Kidney tubule cell (primary cell): ENCODE results near the gene RHOXF2B.
A peak's percentile ranks its signal among the peaks of the same experiment; 100 is the strongest.
"Not testable (repeated sequence)": the region's sequence is repeated elsewhere in the genome, so short reads cannot be mapped to it uniquely, and the experiment has no call there.

Source experiments
- DNase-seq: peaks from one replicate; pipeline ENCODE4 v3.0.0-alpha.2; 2018; ENCODE audit warnings: low spot score

RHOXF2B gene

DNA sequence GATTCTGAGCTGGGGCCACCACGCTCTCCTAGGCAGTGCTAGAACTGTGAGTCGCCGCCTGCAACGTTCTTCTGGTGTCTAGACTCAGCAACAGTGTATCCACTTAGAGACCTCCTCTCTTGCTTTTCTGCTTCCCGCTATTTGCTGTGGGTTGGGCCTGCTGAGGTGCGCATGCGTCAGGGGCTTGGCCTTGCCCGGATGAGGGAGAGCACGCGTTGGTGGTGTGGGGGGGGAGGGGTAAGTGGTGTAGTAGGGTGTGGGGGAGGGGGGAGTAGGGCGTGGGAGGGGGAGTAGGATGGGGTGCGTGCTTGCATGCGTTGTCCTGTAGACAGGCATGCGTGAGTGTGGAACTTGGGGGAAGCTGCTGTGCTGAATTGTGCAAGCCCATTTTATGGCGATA, at the start of gene RHOXF2B:
Gene RHOXF2B (minus strand): TSS at position 101 of the 400 bp plus-strand sequence. CDS start 138 bp downstream, outside the sequence.
- DNase-seq, result not testable (repeated sequence)

DNA sequence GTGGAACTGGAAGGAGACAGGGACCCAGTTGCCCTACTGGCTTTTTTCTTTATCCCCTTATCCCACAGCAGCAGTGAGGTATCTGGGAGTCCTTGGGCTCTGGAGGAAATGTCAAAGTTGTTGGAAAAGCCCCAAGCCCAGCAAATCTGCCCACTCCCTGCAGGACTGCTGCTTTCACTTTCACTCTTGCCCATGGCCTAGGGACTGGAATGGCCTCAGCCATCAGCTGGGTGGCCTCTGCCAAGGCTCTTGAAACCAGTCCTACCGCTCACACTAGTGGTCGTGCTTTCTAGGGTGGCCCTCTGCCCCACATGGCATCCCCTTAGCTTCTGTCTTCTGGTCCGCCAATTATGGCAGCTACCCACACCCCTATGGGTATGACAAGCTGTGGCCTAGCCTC, 48.0 kb upstream of the RHOXF2B start:
- DNase-seq, result no peak

- no peak for DNase-seq
These were observed 42.7 kb upstream of the RHOXF2B start for GRCh38 chrX:120120223-120120622.

DNA sequence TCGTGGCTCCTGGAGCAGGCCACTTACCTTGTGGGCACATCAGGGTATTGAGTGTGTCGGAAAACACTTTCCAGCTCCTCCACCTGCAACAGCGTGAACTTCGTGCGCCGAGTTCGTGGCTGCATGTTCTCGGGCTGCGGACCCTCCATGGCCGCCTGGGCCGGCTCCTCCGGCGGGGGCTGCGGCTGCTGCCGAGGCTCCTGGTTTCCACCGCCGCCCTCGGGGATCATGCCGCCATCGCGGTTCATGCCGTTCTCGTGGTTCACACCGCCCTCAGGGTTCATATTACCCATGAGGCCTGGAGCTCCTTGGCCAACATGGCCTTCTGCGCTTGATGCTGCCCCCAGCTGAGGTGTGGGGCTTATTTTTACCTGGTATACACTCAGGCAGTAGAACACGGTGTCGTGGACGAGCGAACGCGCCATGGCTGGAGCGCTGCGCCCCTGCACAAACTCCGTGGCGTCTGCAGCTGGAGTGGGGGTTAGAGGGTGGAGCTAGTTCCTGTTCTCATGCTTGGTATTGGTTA, 38.0 kb upstream of the RHOXF2B start, which contains the start of gene RHOXF1:
Gene RHOXF1 (minus strand): TSS at position 476 of the 526 bp plus-strand sequence. CDS start 51 bp downstream, at position 425.
- no peak for DNase-seq

DNA sequence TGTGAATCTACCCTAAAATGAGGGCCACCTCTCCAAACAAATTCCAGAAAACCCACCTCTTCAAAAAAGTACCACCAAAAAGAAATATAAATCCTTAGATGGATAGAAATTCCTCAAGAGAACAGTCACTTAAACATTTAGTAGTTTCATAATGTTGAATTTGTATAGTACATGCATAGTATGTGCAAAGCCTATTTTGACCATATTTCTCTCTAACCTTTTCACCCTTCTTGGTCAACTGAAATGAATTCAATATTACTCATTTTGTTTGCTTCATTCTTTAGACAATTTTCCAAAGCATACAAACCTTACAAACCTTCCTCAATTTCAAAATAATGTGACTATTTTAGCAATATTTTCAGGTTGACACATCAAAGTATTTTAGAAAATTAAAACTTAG, 34.1 kb upstream of the RHOXF2B start:
- DNase-seq, result no peak

DNA sequence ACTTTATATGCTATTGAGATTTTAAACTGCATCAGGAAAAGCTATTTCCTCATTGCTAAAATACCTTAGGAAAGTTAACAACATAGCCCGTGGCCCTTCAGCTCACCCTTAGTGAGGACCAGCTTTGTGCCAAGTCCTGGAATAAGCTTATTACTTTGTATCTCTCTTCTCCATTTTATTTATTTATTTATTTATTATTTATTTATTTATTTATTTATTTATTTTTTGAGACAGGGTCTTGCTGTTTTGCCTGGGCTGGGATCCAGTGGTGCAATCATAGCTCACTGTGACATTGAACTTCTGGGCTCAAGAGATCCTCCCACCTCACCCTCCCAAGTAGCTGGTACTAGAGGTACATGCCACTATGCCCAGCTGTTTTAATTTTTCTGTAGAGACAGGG, 31.9 kb upstream of the RHOXF2B start:
- no peak for DNase-seq

- DNase-seq, result not testable (repeated sequence)
These were observed 27.2 kb upstream of the RHOXF2B start for GRCh38 chrX:120104707-120105106.

DNA sequence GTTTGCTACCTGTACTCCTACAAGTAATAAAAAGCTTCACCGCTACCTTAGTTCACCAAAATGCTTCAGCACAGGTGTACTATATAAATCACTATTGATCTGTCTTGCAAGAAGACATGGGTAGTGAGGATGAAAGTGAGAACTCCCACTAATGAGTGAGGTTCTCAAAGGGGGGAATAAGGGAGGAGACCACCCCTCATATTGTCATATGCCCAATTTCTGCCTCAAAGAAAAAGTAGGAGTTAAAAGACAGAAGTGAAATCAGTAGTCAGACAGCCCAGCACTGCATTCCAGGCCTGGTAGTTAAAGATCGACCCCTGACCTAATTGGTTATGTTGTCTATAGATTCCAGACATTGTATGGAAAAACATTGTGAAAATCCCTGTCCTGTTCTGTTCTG, 23.6 kb upstream of the RHOXF2B start:
- DNase-seq, result not testable (repeated sequence)

DNA sequence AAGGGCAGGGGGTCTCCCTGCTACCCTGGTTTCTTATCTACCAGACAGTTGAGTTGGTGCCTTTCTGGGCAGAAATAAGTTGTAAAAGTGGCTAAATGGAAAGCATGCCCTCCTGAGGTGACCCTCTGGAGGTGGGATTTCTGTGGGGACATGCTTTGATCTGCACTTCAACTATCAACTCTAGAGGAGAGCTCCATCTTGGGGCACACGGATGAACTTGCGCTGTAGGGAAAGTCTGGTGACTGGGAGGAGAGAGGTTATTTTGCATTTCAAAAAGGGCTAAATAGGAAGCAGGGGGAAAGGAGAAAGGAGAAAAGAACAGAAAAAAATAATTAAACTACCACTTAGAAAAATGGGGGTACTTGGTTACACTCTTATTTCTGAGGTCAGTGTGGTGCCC, 12.7 kb upstream of the RHOXF2B start:
- no peak for DNase-seq

- DNase-seq, result no peak
These were observed 10.0 kb upstream of the RHOXF2B start for GRCh38 chrX:120087289-120088017.

GRCh38 chrX:120085553-120086185, 8.2 kb upstream of the RHOXF2B start:
- not testable (repeated sequence) for DNase-seq

DNA sequence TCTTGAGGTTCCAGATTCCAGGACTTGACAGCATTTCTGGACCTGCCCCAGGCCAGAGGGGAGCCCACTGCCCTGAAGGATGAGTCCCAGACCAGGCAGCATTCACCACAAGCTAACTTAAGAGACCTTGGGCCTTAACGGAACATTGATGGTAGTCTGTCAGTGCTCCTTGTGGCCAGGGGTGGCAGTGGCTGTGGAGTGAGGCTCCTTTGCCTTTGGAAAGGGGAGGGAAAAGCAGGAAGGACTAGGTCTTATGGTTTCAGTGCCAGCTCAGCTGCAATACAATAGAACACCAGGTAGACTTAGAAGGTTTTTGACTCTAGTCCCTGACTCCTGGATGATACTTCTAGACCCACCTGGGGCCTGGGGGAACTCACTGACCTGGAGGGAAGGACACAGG, 11.3 kb downstream of the RHOXF2B start:
- not testable (repeated sequence) for DNase-seq

GRCh38 chrX:120042712-120043111, 34.8 kb downstream of the RHOXF2B start:
- not testable (repeated sequence) for DNase-seq

GRCh38 chrX:120042247-120042646, 35.2 kb downstream of the RHOXF2B start:
- DNase-seq, result not testable (repeated sequence)

DNA sequence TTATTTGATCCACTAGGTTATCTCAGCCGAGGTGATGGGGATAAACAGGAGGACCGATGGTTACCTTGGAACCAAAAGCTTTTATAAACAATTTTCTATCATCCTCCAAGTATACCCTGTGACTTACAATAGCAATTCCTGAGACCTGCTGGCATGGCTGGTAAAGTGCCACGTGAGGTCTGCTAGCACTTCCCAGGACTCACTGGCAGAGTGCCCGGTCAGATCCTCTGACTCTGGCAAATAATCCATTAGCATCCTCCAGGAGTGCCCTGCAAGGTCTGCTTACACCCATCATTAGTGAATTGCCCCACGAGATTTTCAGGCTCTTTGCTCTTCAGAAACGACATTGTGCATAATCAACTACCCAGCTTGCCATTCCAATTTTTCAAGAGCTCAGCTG, 37.3 kb downstream of the RHOXF2B start:
- DNase-seq, result not testable (repeated sequence)

DNA sequence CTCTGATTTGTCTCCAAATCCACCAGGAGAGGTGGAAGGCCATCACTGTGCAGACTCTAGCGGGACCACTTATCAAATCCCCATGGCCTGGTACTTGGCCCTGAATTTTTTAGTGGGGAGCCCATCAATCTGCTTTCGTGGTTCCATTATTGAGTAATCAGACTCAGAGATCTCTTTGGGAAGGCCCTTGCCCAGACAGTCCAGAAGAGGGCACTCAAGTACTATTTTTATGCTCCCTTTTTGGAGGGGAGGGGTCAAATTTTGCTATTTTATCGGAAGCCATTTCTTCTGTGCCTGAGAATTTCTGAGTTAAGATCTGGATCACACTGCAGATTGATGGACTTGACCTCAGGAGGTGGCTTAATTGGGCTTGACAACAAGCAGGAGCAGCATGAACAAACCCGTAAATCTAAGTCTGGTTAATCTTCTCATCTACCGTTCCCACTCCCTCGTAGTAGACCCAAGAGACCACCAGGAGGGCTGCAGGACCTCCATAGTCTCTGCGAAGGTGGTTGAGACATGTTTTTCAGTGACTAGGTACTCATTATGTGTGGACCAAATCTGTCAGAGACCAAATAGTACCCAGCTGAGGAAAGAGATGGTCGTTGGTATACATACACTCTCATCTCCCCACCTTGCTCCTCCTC, 38.3 kb downstream of the RHOXF2B start:
- DNase-seq, result not testable (repeated sequence)

DNA sequence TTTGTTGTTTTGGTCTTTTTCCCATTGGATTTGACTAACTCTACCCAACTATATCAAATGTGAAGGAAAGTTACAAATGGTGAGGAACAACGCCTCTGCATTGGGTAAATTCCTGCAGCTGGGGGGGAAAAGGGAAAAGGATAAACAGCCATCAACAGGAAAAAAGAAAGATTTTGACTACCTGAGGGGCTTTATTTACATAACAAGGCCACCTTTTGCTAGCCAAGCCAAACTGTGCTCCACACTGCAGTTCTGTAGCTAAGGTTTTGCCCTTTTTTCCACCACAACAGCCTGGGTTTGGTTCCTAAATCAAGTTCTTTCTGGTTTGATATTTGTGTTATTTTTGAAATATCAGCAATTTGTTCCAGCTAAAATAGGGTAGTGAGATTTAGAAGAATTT, 40.8 kb downstream of the RHOXF2B start:
- no peak for DNase-seq

DNA sequence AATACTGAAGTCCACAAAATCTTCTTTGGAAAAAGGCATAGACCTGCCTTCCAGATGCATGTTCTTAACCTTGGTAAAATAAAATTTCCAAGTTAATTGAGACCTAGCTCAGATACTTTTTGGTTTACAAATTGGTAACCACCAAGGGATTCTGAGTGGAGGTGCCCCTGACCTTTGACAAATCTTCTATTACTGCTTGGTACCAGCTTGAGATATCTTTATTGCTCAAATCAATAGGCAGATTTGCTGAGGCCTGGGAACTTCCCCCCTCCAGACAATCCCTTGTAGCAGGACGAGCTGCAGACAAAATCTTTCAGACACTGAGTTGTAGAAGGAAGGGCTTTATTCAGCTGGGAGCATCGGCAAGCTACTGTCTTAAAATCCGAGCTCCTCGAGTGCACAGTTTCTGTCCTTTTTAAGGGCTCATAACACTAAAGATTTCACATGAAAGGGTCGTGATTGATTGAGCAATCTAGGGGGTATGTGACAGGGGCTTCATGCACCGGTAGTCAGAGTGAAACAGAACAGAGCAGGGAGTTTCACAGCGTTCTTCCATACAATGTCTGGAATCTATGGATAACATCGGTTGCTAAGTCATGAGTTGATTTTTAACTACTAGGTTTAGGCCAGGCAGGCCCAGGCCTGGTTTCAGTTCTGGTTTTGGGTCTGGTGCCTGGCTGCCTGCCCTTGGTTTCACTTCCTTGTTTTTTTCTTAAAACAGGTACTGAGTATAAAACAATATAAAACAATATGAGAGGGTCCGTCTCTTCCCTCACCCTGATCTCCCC, 41.8 kb downstream of the RHOXF2B start:
- DNase-seq, result not testable (repeated sequence)

GRCh38 chrX:120029354-120029753, 48.1 kb downstream of the RHOXF2B start:
- DNase-seq, result no peak

GRCh38 chrX:120023259-120023658, 54.2 kb downstream of the RHOXF2B start:
- no peak for DNase-seq

DNA sequence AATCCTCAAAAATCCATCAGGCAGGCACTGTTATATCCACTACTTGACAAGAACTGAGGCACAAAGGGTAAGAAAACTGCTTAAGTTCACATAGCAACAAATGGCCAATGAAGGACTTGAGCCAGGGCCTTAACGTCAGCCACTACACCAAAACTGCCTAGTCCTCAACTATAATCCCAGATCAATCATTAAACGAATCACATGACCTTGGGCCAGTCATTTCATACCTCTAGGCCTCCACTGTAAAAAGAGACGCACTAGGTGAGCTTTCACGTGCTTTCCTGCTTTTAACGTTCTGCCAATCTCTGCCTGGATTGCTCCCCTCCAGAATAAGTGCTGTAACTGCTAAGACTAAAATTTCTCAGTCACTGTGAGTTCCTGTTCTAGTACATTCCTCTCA, 54.7 kb downstream of the RHOXF2B start:
- peak; percentile 19 for DNase-seq
